Prostate gland (tissue), 2 donors: ENCODE results near the gene NTN5. TPM values are rescaled to one million over a fixed set of nuclear protein-coding genes. Genes with fewer than 3 reads are reported as not detected.

ENCODE experiments used
- DNase-seq: peaks from one replicate; pipeline ENCODE4 v3.0.0-alpha.2; 2019; ENCODE audit warnings: low spot score
- H3K27ac ChIP-seq, 2 donors: fragments of 200-600 bp; sonication (generic); 2 replicates each; pipeline ENCODE4 v1.5.1; 2017 to 2019
- H3K27me3 ChIP-seq: fragments of 200-600 bp; sonication (generic); replicated peaks from 2 replicates; pipeline ENCODE4 v1.5.1; 2019; ENCODE audit not compliant: insufficient read depth
- H3K36me3 ChIP-seq, 2 donors: fragments of 200-600 bp; sonication (generic); 1 replicate in 1 of 2; 2 replicates in 1 of 2; pipeline versions ENCODE4 v1.5.1 to v1.8.1; 2017 to 2019
- H3K4me1 ChIP-seq: fragments of 200-600 bp; sonication (generic); replicated peaks from 2 replicates; pipeline ENCODE4 v1.5.1; 2019
- H3K4me3 ChIP-seq, 2 donors: fragments of 200-600 bp; sonication (generic); 2 replicates each; pipeline ENCODE4 v1.5.1; 2017 to 2019
- H3K9me3 ChIP-seq: fragments of 200-600 bp; sonication (generic); 2 replicates; pipeline ENCODE4 v1.5.1; 2017
- CTCF ChIP-seq, 4 experiments: fragments of 200-600 bp in 2 of 4; fragments of 450-650 bp in 2 of 4; sonication (generic) in 2 of 4; IDR thresholded peaks; 1 replicate in 3 of 4; 2 replicates in 1 of 4; pipeline ENCODE4 v1.5.1; 2016 to 2019; ENCODE audit warnings: antibody characterized with exemption in 4 of 4, mild to moderate bottlenecking in 2 of 4, moderate library complexity in 2 of 4
- POLR2A ChIP-seq: fragments of 450-650 bp; IDR thresholded peaks from one replicate; pipeline ENCODE4 v1.6.1; 2016; ENCODE audit warnings: antibody characterized with exemption, mild to moderate bottlenecking
- POLR2AphosphoS5 ChIP-seq: sonication (generic); formaldehyde crosslinking; IDR thresholded peaks from one replicate; pipeline ENCODE4 v1.6.1; 2017; ENCODE audit warnings: antibody characterized with exemption
- WGBS: methylation state at CpG from one replicate; pipeline ENCODE4 v1.1.5; 2018; 5-methylcytosine and 5-hydroxymethylcytosine counted together
- intact Hi-C: fragments of 100-400 bp; cut with DNase I; formaldehyde crosslinking; loops from one replicate; pipeline ENCODE4 v1.14.2; 2022
- total RNA-seq, 2 donors: library from RNA; depleted of rRNA; stranded (reverse); fragments of >200 nt; gene quantifications; one replicate each; pipeline ENCODE4 v1.1.0, GENCODE V29; 2016

The NTN5 gene
- total RNA-seq, 2 donors from 2014 or later, result 0.91 to 2.6 TPM

GRCh38 chr19:48705431-48705830 is 32.6 kb upstream of the NTN5 start:
- Histone ChIP-seq H3K4me3 (no peak overlapping the region), H3K9me3 (no peaks in the 10 kb centered on the region), H3K4me1 (no peaks in the 10 kb centered on the region), H3K27me3 (no peaks in the 10 kb centered on the region), H3K36me3 (no peaks in the 10 kb centered on the region), H3K27ac (no peak overlapping the region)
- TF ChIP-seq POLR2A, result no peak
- TF ChIP-seq CTCF (IDR thresholded peaks at IDR 0.05), result no peak
- no peak for TF ChIP-seq POLR2AphosphoS5
- intact Hi-C loops, result no loop called here
- DNase-seq, result no peak
- WGBS, result 73% methylated on average over 2 of the region's 2 CpGs

GRCh38 chr19:48703316-48703715 is 30.5 kb upstream of the NTN5 start:
- Histone ChIP-seq H3K4me3 (no peak overlapping the region), H3K27me3 (no peaks in the 10 kb centered on the region), H3K36me3 (no peaks in the 10 kb centered on the region), H3K9me3 (no peaks in the 10 kb centered on the region), H3K4me1 (no peaks in the 10 kb centered on the region), H3K27ac (no peak overlapping the region)
- intact Hi-C loops, result no loop called here
- 92% methylated on average over 23 of the region's 23 CpGs for WGBS
- DNase-seq, result no peak
- no peak for TF ChIP-seq POLR2AphosphoS5
- TF ChIP-seq POLR2A, result no peak
- TF ChIP-seq CTCF (IDR thresholded peaks at IDR 0.05), result no peak

DNA sequence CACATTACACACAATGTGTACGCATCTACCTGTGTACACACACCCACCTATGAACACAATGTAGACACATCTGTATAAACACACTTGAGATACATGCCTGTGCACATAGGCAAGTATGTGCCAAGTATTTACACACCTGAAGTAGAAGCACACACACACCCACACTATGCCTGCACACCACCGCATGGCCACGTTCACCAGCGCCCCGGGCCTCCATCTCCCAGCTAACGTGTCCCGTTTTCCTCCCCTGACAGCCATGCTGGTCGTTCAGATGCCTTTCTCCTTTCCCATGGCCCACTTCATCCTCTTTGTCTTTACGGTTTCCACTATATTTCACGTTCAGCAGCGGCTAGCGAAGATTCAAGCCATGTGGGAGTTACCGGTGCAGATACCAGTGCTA is 29.9 kb upstream of the NTN5 start:
- Histone ChIP-seq H3K9me3 (no peaks in the 10 kb centered on the region), H3K36me3 (no peaks in the 10 kb centered on the region), H3K27ac (no peak overlapping the region), H3K4me1 (no peaks in the 10 kb centered on the region), H3K4me3 (no peak overlapping the region), H3K27me3 (no peaks in the 10 kb centered on the region)
- intact Hi-C loops, result no loop called here
- WGBS, result 88% methylated on average over 13 of the region's 13 CpGs
- TF ChIP-seq POLR2A, result no peak
- no peak for TF ChIP-seq POLR2AphosphoS5
- no peak for TF ChIP-seq CTCF (IDR thresholded peaks at IDR 0.05)
- no peak for DNase-seq

- intact Hi-C loops, result no loop called here
- no peak for DNase-seq
These were observed 25.2 kb upstream of the NTN5 start for GRCh38 chr19:48698046-48698445.

More at GRCh38 chr19:48698046-48698445, 25.2 kb upstream of the NTN5 start:
- WGBS, result 45% methylated on average over 4 of the region's 4 CpGs
- no peak overlapping the region for H3K4me3 ChIP-seq
- no peak overlapping the region for H3K27ac ChIP-seq
- H3K36me3 ChIP-seq, result no peaks in the 10 kb centered on the region
- H3K27me3 ChIP-seq, result no peaks in the 10 kb centered on the region
- no peaks in the 10 kb centered on the region for H3K9me3 ChIP-seq
- TF ChIP-seq CTCF (IDR thresholded peaks at IDR 0.05) (no peak), POLR2AphosphoS5 (no peak), POLR2A (no peak)
- H3K4me1 ChIP-seq, result no peaks in the 10 kb centered on the region
